ENCODE data around the gene PALLD.

- TF ChIP-seq CTCF (IDR thresholded peaks at IDR 0.05) (no peak), POLR2AphosphoS5 (IDR thresholded peaks at IDR 0.05; ENCODE audit: low read depth, low read length) (no peak), REST (IDR thresholded peaks at IDR 0.05; ENCODE audit: insufficient read depth in 1 of 2, low read depth in 2 of 2, low read length in 1 of 2) (no peak), TCF7L2 (IDR thresholded peaks at IDR 0.05; ENCODE audit: low read depth, low read length) (no peak)
These were observed 30.7 kb downstream of the PALLD start for GRCh38 chr4:168527560-168527959.

Measured in Panc1 (cell line).